Effector memory CD8-positive, alpha-beta T cell (primary cell): ENCODE measurements around the gene CXCL12.

ENCODE experiments used
- ATAC-seq: fragments of 150-1000 bp; cut with Tn5 transposase; replicated peaks from 2 replicates; pipeline ENCODE4 v1.10.0; 2021; ENCODE audit warnings: mild to moderate bottlenecking, moderate library complexity
- DNase-seq, 3 experiments: peaks; one replicate each; pipeline ENCODE4 v3.0.0; 2021
- H3K27ac Mint-ChIP-seq, 2 donors: one replicate each; pipeline ENCODE4 v1.8.0; 2022; ENCODE audit warnings: mild to moderate bottlenecking in 2 of 2, mixed read lengths in 2 of 2, moderate library complexity in 2 of 2
- H3K27me3 Mint-ChIP-seq, 2 donors: one replicate each; pipeline ENCODE4 v1.8.0; 2022; ENCODE audit warnings: mixed read lengths in 2 of 2
- H3K36me3 Mint-ChIP-seq: one replicate; pipeline ENCODE4 v1.8.0; 2022; ENCODE audit warnings: mild to moderate bottlenecking, moderate library complexity, mixed read lengths; ENCODE audit not compliant: insufficient read depth
- H3K4me1 Mint-ChIP-seq, 2 donors: one replicate each; pipeline ENCODE4 v1.8.0; 2022; ENCODE audit warnings: low read depth in 2 of 2, mixed read lengths in 2 of 2
- H3K4me3 Mint-ChIP-seq, 2 donors: one replicate each; pipeline ENCODE4 v1.8.0; 2022; ENCODE audit warnings: mild to moderate bottlenecking in 2 of 2, mixed read lengths in 2 of 2, moderate library complexity in 2 of 2
- H3K9me3 Mint-ChIP-seq, 2 donors: one replicate each; pipeline ENCODE4 v1.8.0; 2022; ENCODE audit warnings: mixed read lengths in 2 of 2

The CXCL12 gene

GRCh38 chr10:44396671-44397191, 11.8 kb upstream of the CXCL12 start:
- Mint-ChIP-seq H3K4me3 (no peak overlapping the region), H3K9me3 (no peaks in the 10 kb centered on the region), H3K27me3 (peaks cover 37 to 73% of the 10 kb centered on the region in 2 donors), H3K27ac (no peak overlapping the region), H3K4me1 (no peaks in the 10 kb centered on the region), H3K36me3 (no peaks in the 10 kb centered on the region)
- no peak for ATAC-seq
- DNase-seq = no peak

- peaks cover 37 to 80% of the 10 kb centered on the region in 2 donors for H3K27me3 Mint-ChIP-seq
- ATAC-seq = no peak
- H3K4me3 Mint-ChIP-seq = no peak overlapping the region
- H3K9me3 Mint-ChIP-seq = no peaks in the 10 kb centered on the region
- no peak overlapping the region for H3K27ac Mint-ChIP-seq
- no peaks in the 10 kb centered on the region for H3K36me3 Mint-ChIP-seq
- DNase-seq = no peak
- no peaks in the 10 kb centered on the region for H3K4me1 Mint-ChIP-seq
These were observed 11.2 kb upstream of the CXCL12 start for GRCh38 chr10:44395902-44396670.

GRCh38 chr10:44395396-44395795, 10.5 kb upstream of the CXCL12 start:
- Mint-ChIP-seq H3K27ac (no peak overlapping the region), H3K27me3 (peaks cover 37 to 87% of the 10 kb centered on the region in 2 donors), H3K4me1 (no peaks in the 10 kb centered on the region), H3K36me3 (no peaks in the 10 kb centered on the region), H3K4me3 (no peak overlapping the region), H3K9me3 (no peaks in the 10 kb centered on the region)
- no peak for ATAC-seq
- no peak for DNase-seq

- Mint-ChIP-seq H3K9me3 (no peaks in the 10 kb centered on the region), H3K4me1 (no peaks in the 10 kb centered on the region), H3K4me3 (no peak overlapping the region), H3K36me3 (no peaks in the 10 kb centered on the region), H3K27me3 (peaks cover 37 to 83% of the 10 kb centered on the region in 2 donors), H3K27ac (no peak overlapping the region)
- ATAC-seq (no peak), DNase-seq (no peak)
These were observed 9.9 kb upstream of the CXCL12 start for GRCh38 chr10:44394696-44395381.

GRCh38 chr10:44393834-44394547, 9.1 kb upstream of the CXCL12 start:
- no peaks in the 10 kb centered on the region for H3K36me3 Mint-ChIP-seq
- H3K27ac Mint-ChIP-seq = no peak overlapping the region
- H3K9me3 Mint-ChIP-seq = no peaks in the 10 kb centered on the region
- no peaks in the 10 kb centered on the region for H3K4me1 Mint-ChIP-seq
- H3K4me3 Mint-ChIP-seq = no peak overlapping the region
- peaks cover 40 to 78% of the 10 kb centered on the region in 2 donors for H3K27me3 Mint-ChIP-seq
- DNase-seq (no peak), ATAC-seq (no peak)

DNA sequence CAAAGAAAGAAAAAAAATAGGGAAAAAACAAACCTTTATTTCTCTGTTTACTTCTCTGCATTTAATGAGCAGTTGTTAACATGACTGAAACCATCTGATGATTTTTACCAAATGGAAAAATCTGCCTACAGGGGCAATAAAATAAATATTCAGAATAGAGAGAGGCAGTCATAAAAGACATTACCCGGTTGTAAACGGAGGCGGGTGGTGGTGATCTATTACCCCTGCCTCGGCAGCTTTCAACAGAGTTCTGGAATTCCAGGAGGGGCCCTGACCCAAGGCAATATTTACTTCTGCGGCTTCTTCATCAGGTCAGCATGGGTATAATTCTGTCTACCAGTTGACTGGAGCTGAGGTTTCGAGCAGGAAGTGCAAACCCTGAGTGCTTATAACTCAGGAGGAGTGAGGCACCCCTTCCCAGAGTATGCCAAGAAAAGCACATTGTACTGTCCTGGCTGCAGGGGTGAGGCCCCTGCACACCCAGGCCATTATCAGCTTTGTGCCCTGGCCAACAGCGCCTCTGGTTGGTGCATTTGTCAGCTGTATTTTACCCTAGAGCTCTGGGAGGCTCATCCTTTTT, 8.2 kb upstream of the CXCL12 start:
- Mint-ChIP-seq H3K4me1 (no peaks in the 10 kb centered on the region), H3K36me3 (no peaks in the 10 kb centered on the region), H3K4me3 (no peak overlapping the region), H3K9me3 (no peaks in the 10 kb centered on the region), H3K27ac (no peak overlapping the region), H3K27me3 (peaks cover 41 to 78% of the 10 kb centered on the region in 2 donors)
- no peak for DNase-seq
- ATAC-seq = no peak

DNA sequence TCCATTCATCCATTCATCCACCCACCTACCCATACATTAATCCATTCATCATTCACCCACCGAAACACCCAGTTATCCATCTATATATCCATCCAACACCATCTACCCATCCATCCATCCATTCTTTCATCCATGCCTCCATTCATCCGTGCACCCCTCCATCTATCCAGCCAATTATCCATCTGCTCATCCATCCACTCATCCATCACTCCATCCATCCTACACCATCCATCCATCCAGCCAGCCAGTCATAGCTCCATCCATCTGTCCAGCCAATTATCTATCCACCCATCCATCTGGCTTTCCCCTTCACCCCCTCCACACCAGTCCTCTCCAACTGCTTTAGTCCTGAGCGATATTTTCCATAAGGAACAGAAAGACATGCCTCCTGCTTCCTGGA, 7.5 kb upstream of the CXCL12 start:
- H3K27me3 Mint-ChIP-seq = peaks cover 41 to 83% of the 10 kb centered on the region in 2 donors
- H3K4me3 Mint-ChIP-seq = no peak overlapping the region
- no peak overlapping the region for H3K27ac Mint-ChIP-seq
- ATAC-seq (no peak), DNase-seq (no peak)
- H3K4me1 Mint-ChIP-seq = no peaks in the 10 kb centered on the region
- no peaks in the 10 kb centered on the region for H3K9me3 Mint-ChIP-seq
- H3K36me3 Mint-ChIP-seq = no peaks in the 10 kb centered on the region

- Mint-ChIP-seq H3K9me3 (no peaks in the 10 kb centered on the region), H3K27ac (no peak overlapping the region), H3K4me1 (no peaks in the 10 kb centered on the region), H3K27me3 (peaks cover 41 to 84% of the 10 kb centered on the region in 2 donors), H3K4me3 (no peak overlapping the region), H3K36me3 (no peaks in the 10 kb centered on the region)
- ATAC-seq (no peak), DNase-seq (no peak)
These were observed 7.1 kb upstream of the CXCL12 start for GRCh38 chr10:44391981-44392380.

DNA sequence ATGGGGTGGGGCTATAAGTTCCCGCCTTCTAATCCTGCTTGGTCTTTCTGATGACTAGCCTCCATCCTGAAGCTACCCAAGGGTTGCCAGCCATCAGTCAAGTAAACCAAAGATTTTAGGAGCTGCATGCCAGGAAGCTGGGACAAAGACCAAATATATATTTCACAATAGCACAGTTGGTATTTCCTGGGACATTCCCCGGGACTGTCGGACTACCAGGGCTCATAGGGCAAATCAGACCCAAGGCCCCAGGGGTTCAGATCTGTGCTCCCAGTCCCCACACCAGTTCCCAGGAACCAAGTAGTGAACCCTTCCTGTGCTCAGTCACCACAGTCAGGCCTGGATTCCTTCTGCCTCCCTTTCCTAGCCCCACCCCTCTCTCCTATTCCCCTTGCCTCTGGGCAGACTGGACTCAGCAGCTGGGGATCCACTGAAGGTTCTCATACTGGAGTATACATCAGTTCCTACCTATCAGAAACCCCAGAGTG, 5.7 kb upstream of the CXCL12 start:
- Mint-ChIP-seq H3K36me3 (no peaks in the 10 kb centered on the region), H3K9me3 (no peaks in the 10 kb centered on the region), H3K4me1 (peaks cover 0 to under 1% of the 10 kb centered on the region in 2 donors), H3K27me3 (peaks cover 38 to 81% of the 10 kb centered on the region in 2 donors), H3K4me3 (no peak overlapping the region), H3K27ac (no peak overlapping the region)
- DNase-seq = no peak
- ATAC-seq = no peak

DNA sequence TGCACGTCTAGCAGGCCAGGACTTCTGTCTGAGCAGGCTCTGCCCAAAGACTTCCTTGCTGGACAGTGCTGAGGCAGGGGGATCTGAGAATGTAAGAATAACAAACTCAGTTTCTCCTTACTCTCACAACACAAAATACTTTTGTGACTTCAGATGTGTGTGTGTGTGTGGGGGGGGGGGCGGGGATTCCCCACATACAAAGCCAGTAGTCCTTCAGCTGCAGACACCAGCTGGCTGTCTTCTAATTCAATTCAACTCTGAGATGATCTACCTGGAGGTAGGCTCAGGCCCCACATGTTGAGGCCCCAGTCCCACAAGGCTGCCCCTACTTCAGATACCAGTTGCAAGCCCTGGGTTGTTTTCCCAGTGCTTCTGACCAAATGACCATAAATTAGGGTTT, 4.7 kb upstream of the CXCL12 start:
- ATAC-seq (no peak), DNase-seq (no peak)
- Mint-ChIP-seq H3K27me3 (peaks cover 36 to 75% of the 10 kb centered on the region in 2 donors), H3K9me3 (no peaks in the 10 kb centered on the region), H3K36me3 (no peaks in the 10 kb centered on the region), H3K4me1 (peaks cover 0 to 1% of the 10 kb centered on the region in 2 donors), H3K27ac (no peak overlapping the region), H3K4me3 (no peak overlapping the region)

DNA sequence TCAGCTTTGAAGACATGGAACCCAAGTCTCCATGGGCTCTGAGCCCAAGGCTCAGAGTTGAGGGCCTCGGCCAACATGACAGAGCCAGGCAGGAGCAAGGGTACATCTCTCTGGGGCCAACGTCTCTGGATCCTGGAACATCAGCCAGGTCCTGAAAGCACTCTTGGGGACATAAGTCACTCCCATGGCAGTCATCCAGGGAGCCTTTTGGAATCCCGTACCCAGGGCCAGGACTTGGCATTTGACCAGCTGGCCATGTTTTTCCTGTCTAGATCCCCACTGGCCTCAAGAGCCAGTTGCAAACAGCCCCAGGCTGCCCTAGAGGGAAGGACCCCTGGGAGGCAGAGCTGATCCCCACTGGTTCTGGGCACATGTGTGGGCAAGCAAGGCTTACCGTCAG, 4.3 kb upstream of the CXCL12 start:
- no peak overlapping the region for H3K27ac Mint-ChIP-seq
- H3K4me1 Mint-ChIP-seq = peaks cover 0 to 1% of the 10 kb centered on the region in 2 donors
- H3K27me3 Mint-ChIP-seq = peaks cover 36 to 75% of the 10 kb centered on the region in 2 donors
- H3K4me3 Mint-ChIP-seq = no peak overlapping the region
- ATAC-seq (no peak), DNase-seq (no peak)
- no peaks in the 10 kb centered on the region for H3K36me3 Mint-ChIP-seq
- H3K9me3 Mint-ChIP-seq = no peaks in the 10 kb centered on the region

DNA sequence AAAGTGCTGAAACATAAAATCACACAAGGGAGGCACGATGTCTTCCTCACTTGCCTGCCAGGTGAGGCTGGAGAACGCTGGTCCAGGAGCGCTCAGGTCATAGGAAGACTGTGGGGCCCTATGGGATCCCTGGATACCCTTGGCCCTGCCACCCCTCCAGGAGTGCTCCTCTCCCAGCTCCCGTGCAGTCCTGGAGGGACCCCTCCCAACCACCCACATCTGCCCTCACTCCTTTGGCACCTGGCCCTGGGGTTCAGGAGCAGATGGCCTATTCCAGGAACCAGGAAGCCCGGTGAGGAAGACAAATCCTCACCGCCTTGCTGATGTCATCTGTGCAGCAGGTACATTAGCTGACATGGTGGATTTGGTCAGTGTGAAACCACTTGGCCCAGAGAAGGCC, 3.7 kb upstream of the CXCL12 start:
- no peaks in the 10 kb centered on the region for H3K36me3 Mint-ChIP-seq
- peaks cover 37 to 74% of the 10 kb centered on the region in 2 donors for H3K27me3 Mint-ChIP-seq
- no peak for ATAC-seq
- no peak overlapping the region for H3K4me3 Mint-ChIP-seq
- no peaks in the 10 kb centered on the region for H3K9me3 Mint-ChIP-seq
- DNase-seq = no peak
- H3K27ac Mint-ChIP-seq = no peak overlapping the region
- H3K4me1 Mint-ChIP-seq = peaks cover 0 to 1% of the 10 kb centered on the region in 2 donors

- Mint-ChIP-seq H3K9me3 (no peaks in the 10 kb centered on the region), H3K27me3 (peaks cover 44 to 75% of the 10 kb centered on the region in 2 donors), H3K27ac (no peak overlapping the region), H3K4me1 (peaks cover 0 to 1% of the 10 kb centered on the region in 2 donors), H3K4me3 (no peak overlapping the region), H3K36me3 (no peaks in the 10 kb centered on the region)
- ATAC-seq = no peak
- DNase-seq = no peak
These were observed 3.0 kb upstream of the CXCL12 start for GRCh38 chr10:44387853-44388251.
